HepG2 (cell line): Measurements from ENCODE around the gene WNT7B. TPM values are rescaled to one million over a fixed set of nuclear protein-coding genes. Genes with fewer than 3 reads are reported as not detected.

ENCODE experiments used
- ATAC-seq: fragments of 200-7000 bp; cut with Tn5 transposase; 3 replicates; pipeline ENCODE4 v1.9.1; 2020; ENCODE audit warnings: mild to moderate bottlenecking, moderate library complexity
- BruUV-seq: library from RNA; stranded (reverse); fragments of 400-500 nt; replicated peaks from 2 replicates; lab custom pipeline; 2021; lab: Mats Ljungman, UMichigan
- CTCF ChIA-PET: fragments of 300-600 bp; formaldehyde crosslinking; extraction: SDS; loops from one replicate; lab custom pipeline; 2021; ENCODE audit warnings: low total read pairs, inconsistent platforms, low intra/inter-chr PET ratio; lab: Yijun Ruan, JAX
- POLR2A ChIA-PET: fragments of 350-600 bp; sonication (Branson Sonifier 250); formaldehyde crosslinking; loops from one replicate; lab custom pipeline; 2020; ENCODE audit warnings: antibody characterized with exemption, inconsistent platforms; lab: Yijun Ruan, JAX
- DNase-seq: peaks from one replicate; pipeline ENCODE4 v3.0.0-alpha.2; 2015; ENCODE audit warnings: low spot score
- FAIRE-seq: peaks from 3 replicates; lab custom pipeline; 2011; peaks lifted over from hg19 to GRCh38; lab: Jason Lieb, UNC
- H2AFZ ChIP-seq: one replicate; pipeline ENCODE4 v1.6.1; 2011; ENCODE audit warnings: low read length, inconsistent platforms
- H3K27ac ChIP-seq: fragments of 300-600 bp; 3 replicates; pipeline ENCODE4 v1.8.0; 2011; ENCODE audit warnings: mixed run types, mild to moderate bottlenecking, mixed read lengths, low read length, inconsistent platforms; ENCODE audit not compliant: insufficient read depth; ENCODE audit errors: extremely low read length
- H3K27me3 ChIP-seq, 2 experiments: fragments of 200-600 bp in 1 of 2; 2 replicates in 1 of 2; 3 replicates in 1 of 2; pipeline versions ENCODE4 v1.6.0 to v1.8.0; 2011; ENCODE audit warnings: low read length in 2 of 2, mild to moderate bottlenecking in 2 of 2, moderate library complexity in 2 of 2, inconsistent platforms in 1 of 2; ENCODE audit not compliant: insufficient read depth in 2 of 2, control insufficient read depth in 1 of 2
- H3K36me3 ChIP-seq, 2 experiments: fragments of 200-600 bp in 1 of 2; replicated peaks in 1 of 2; 2 replicates in 1 of 2; 3 replicates in 1 of 2; pipeline versions ENCODE4 v1.5.1 to v1.8.0; 2011; ENCODE audit warnings: low read length in 2 of 2, inconsistent platforms in 1 of 2; ENCODE audit not compliant: insufficient read depth in 2 of 2, control insufficient read depth in 1 of 2
- H3K4me1 ChIP-seq: 2 replicates; pipeline ENCODE4 v1.5.1; 2012; ENCODE audit warnings: low read length, inconsistent platforms; ENCODE audit not compliant: insufficient read depth
- H3K4me2 ChIP-seq: 2 replicates; pipeline ENCODE4 v1.6.0; 2011; ENCODE audit warnings: low read depth, low read length, inconsistent platforms
- H3K4me3 ChIP-seq, 3 experiments: fragments of 200-600 bp in 1 of 3; sonication (generic), shearing (Covaris generic) in 1 of 3; replicated peaks in 1 of 3; 2 replicates each; pipeline ENCODE4 v1.5.1; 2011 to 2016; ENCODE audit warnings: low read length in 3 of 3, inconsistent platforms in 2 of 3, low read depth in 2 of 3, mild to moderate bottlenecking in 2 of 3, control low read depth in 1 of 3, mixed read lengths in 1 of 3; ENCODE audit not compliant: insufficient read depth in 1 of 3
- H3K79me2 ChIP-seq: one replicate; pipeline ENCODE4 v1.6.1; 2011; ENCODE audit warnings: low read length, inconsistent platforms; ENCODE audit not compliant: insufficient read depth
- H3K9ac ChIP-seq: 2 replicates; pipeline ENCODE4 v1.6.0; 2011; ENCODE audit warnings: mild to moderate bottlenecking, low read depth, low read length, inconsistent platforms; ENCODE audit not compliant: insufficient read depth
- H3K9me3 ChIP-seq: 2 replicates; pipeline ENCODE4 v1.5.1; 2012; ENCODE audit warnings: mild to moderate bottlenecking, low read length
- H4K20me1 ChIP-seq: 2 replicates; pipeline ENCODE4 v1.6.0; 2011; ENCODE audit warnings: inconsistent platforms, mild to moderate bottlenecking, low read length, moderate library complexity; ENCODE audit not compliant: insufficient read depth
- BORCS8-MEF2B ChIP-seq: sonication (generic); formaldehyde crosslinking; IDR thresholded peaks from 2 replicates; pipeline ENCODE4 v1.8.0; 2022; ENCODE audit warnings: mild to moderate bottlenecking, missing genetic modification reagents
- NFE2L1 ChIP-seq: sonication (generic); formaldehyde crosslinking; IDR thresholded peaks from 2 replicates; pipeline ENCODE4 v1.4.0; 2020; ENCODE audit warnings: missing genetic modification reagents, mild to moderate bottlenecking, borderline replicate concordance
- TBX2 ChIP-seq: sonication (generic); formaldehyde crosslinking; IDR thresholded peaks from 2 replicates; pipeline ENCODE4 v1.5.0; 2020; ENCODE audit warnings: missing genetic modification reagents, mild to moderate bottlenecking, borderline replicate concordance
- THAP11 ChIP-seq: IDR thresholded peaks from 2 replicates; pipeline ENCODE4 v1.6.1; 2016; ENCODE audit warnings: missing biosample characterization, missing genetic modification reagents
- ZBTB34 ChIP-seq: sonication (generic); formaldehyde crosslinking; IDR thresholded peaks from 2 replicates; pipeline ENCODE4 v1.8.0; 2022; ENCODE audit warnings: mild to moderate bottlenecking, missing genetic modification reagents
- ZSCAN29 ChIP-seq: sonication (generic); formaldehyde crosslinking; conservative IDR thresholded peaks from 2 replicates; pipeline ENCODE4 v1.4.0; 2020; ENCODE audit warnings: mild to moderate bottlenecking, missing genetic modification reagents
- WGBS: methylation state at CpG from one replicate; pipeline ENCODE4 v1.1.6; 2017; ENCODE audit warnings: low lambda C conversion rate; 5-methylcytosine and 5-hydroxymethylcytosine counted together
- in situ Hi-C: cut with HindIII; loops from 2 replicates; pipeline ENCODE4 v1.10.0; 2017; ENCODE audit warnings: low pct_unique_long_range_greater_than_20kb; ENCODE audit not compliant: extremely low pct_ligation_motif_present
- intact Hi-C: fragments of 100-400 bp; cut with micrococcal nuclease; formaldehyde crosslinking; loops from one replicate; pipeline ENCODE4 v1.10.0; 2022; ENCODE audit not compliant: unreplicated experiment
- polyA plus RNA-seq, 8 experiments: library from polyadenylated mRNA; depleted of rRNA in 3 of 8; stranded (reverse) in 7 of 8; unstranded in 1 of 8; fragments of >200 nt; fragmentation: Illumina TruSeq in 4 of 8; extraction: Trizol in 4 of 8; gene quantifications; 2 replicates each; pipeline versions ENCODE4 v1.2.1 to v1.2.3, GENCODE V29; 2011 to 2016; ENCODE audit warnings: low read depth in 4 of 8, missing spikeins in 1 of 8, mixed read lengths in 1 of 8; ENCODE audit not compliant: insufficient read depth in 1 of 8
- total RNA-seq, 5 experiments: library from RNA; depleted of rRNA; stranded (reverse); fragments of >200 nt; fragmentation: Illumina TruSeq; extraction: Trizol; gene quantifications; 2 replicates each; pipeline ENCODE4 v1.2.3, GENCODE V29; 2016; ENCODE audit warnings: low read depth in 1 of 5
- TF ChIP-seq, protein P1 (sequence below): sonication (generic); formaldehyde crosslinking; IDR thresholded peaks from 2 replicates; pipeline ENCODE4 v1.4.0; 2020; ENCODE audit warnings: missing genetic modification reagents
- TF ChIP-seq, protein P2 (sequence below): sonication (generic); formaldehyde crosslinking; IDR thresholded peaks from 2 replicates; pipeline ENCODE4 v1.5.1; 2020; ENCODE audit warnings: missing genetic modification reagents, mild to moderate bottlenecking, borderline replicate concordance

The WNT7B gene
- total and polyA plus RNA-seq, 2 of the 13 experiments (the other 11 are each of a cell fraction or from before 2014, with no cell fraction given), result 0.09 TPM; not detected in 1

GRCh38 chr22:45881524-45881875, 95.5 kb downstream of the WNT7B start:
- BruUV-seq, result no TSS peak
- Histone ChIP-seq H3K79me2 (no peaks in the 10 kb centered on the region), H3K4me3 (no peak overlapping the region; a peak in 1 of 6 replicates), H3K27me3 (peaks cover 20 to 82% of the 10 kb centered on the region in 2 experiments), H4K20me1 (no peaks in the 10 kb centered on the region), H3K9me3 (no peaks in the 10 kb centered on the region), H3K9ac (no peak overlapping the region), H3K36me3 (no peaks in the 10 kb centered on the region), H3K4me1 (0 out of 2 replicates have a peak, but pooled peaks cover 8% of the 10 kb centered on the region), H3K27ac (no peak overlapping the region), H2AFZ (no peak overlapping the region), H3K4me2 (no peak overlapping the region)
- TF ChIP-seq, protein P1, sequence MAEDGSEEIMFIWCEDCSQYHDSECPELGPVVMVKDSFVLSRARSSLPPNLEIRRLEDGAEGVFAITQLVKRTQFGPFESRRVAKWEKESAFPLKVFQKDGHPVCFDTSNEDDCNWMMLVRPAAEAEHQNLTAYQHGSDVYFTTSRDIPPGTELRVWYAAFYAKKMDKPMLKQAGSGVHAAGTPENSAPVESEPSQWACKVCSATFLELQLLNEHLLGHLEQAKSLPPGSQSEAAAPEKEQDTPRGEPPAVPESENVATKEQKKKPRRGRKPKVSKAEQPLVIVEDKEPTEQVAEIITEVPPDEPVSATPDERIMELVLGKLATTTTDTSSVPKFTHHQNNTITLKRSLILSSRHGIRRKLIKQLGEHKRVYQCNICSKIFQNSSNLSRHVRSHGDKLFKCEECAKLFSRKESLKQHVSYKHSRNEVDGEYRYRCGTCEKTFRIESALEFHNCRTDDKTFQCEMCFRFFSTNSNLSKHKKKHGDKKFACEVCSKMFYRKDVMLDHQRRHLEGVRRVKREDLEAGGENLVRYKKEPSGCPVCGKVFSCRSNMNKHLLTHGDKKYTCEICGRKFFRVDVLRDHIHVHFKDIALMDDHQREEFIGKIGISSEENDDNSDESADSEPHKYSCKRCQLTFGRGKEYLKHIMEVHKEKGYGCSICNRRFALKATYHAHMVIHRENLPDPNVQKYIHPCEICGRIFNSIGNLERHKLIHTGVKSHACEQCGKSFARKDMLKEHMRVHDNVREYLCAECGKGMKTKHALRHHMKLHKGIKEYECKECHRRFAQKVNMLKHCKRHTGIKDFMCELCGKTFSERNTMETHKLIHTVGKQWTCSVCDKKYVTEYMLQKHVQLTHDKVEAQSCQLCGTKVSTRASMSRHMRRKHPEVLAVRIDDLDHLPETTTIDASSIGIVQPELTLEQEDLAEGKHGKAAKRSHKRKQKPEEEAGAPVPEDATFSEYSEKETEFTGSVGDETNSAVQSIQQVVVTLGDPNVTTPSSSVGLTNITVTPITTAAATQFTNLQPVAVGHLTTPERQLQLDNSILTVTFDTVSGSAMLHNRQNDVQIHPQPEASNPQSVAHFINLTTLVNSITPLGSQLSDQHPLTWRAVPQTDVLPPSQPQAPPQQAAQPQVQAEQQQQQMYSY (CRISPR knock-in tag), result no peak
- TF ChIP-seq TBX2 (CRISPR knock-in tag) (no peak), ZBTB34 (no peak), ZSCAN29 (no peak), NFE2L1 (CRISPR knock-in tag) (no peak), BORCS8-MEF2B (CRISPR knock-in tag) (no peak), THAP11 (CRISPR knock-in tag) (no peak)
- TF ChIP-seq, protein P2, sequence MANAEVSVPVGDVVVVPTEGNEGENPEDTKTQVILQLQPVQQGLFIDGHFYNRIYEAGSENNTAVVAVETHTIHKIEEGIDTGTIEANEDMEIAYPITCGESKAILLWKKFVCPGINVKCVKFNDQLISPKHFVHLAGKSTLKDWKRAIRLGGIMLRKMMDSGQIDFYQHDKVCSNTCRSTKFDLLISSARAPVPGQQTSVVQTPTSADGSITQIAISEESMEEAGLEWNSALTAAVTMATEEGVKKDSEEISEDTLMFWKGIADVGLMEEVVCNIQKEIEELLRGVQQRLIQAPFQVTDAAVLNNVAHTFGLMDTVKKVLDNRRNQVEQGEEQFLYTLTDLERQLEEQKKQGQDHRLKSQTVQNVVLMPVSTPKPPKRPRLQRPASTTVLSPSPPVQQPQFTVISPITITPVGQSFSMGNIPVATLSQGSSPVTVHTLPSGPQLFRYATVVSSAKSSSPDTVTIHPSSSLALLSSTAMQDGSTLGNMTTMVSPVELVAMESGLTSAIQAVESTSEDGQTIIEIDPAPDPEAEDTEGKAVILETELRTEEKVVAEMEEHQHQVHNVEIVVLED (CRISPR knock-in tag), result no peak
- ChIA-PET POLR2A (no interaction called here), CTCF (no interaction called here)
- intact Hi-C loops (no loop called here), in situ Hi-C loops (no loop called here)
- WGBS, result 66% methylated on average over 5 of the region's 8 CpGs
- FAIRE-seq, result no peak
- no peak for DNase-seq
- no peak for ATAC-seq
